Kidney epithelial cell (primary cell): ENCODE results near the gene STAC. TPM values are rescaled to one million over a fixed set of nuclear protein-coding genes. Genes with fewer than 3 reads are reported as not detected.

Experiments used
- DNase-seq: peaks from one replicate; pipeline ENCODE4 v3.0.0-alpha.2; 2010; ENCODE audit warnings: low read depth
- H3K27me3 ChIP-seq: 2 replicates; pipeline ENCODE4 v1.6.0; 2011; ENCODE audit warnings: low read length; ENCODE audit not compliant: control insufficient read depth, insufficient read depth
- H3K36me3 ChIP-seq: 2 replicates; pipeline ENCODE4 v1.5.1; 2011; ENCODE audit warnings: low read length; ENCODE audit not compliant: control insufficient read depth, insufficient read depth
- H3K4me3 ChIP-seq: 2 replicates; pipeline ENCODE4 v1.5.1; 2011; ENCODE audit warnings: low read depth, mild to moderate bottlenecking, control low read depth, low read length
- total RNA-seq: library from RNA; depleted of rRNA; stranded (reverse); fragments of >200 nt; gene quantifications from 2 replicates; pipeline ENCODE4 v1.2.3, GENCODE V29; 2015
- TF ChIP-seq, protein P1 (sequence below): IDR thresholded peaks from 2 replicates; pipeline ENCODE4 v1.5.1; 2011; ENCODE audit warnings: mild to moderate bottlenecking, moderate library complexity, low read length, control low read depth, inconsistent platforms; ENCODE audit not compliant: insufficient read depth, poor library complexity, severe bottlenecking

The STAC gene
- total RNA-seq, 1 donor from 2014 or later, result 15.3 TPM

DNA sequence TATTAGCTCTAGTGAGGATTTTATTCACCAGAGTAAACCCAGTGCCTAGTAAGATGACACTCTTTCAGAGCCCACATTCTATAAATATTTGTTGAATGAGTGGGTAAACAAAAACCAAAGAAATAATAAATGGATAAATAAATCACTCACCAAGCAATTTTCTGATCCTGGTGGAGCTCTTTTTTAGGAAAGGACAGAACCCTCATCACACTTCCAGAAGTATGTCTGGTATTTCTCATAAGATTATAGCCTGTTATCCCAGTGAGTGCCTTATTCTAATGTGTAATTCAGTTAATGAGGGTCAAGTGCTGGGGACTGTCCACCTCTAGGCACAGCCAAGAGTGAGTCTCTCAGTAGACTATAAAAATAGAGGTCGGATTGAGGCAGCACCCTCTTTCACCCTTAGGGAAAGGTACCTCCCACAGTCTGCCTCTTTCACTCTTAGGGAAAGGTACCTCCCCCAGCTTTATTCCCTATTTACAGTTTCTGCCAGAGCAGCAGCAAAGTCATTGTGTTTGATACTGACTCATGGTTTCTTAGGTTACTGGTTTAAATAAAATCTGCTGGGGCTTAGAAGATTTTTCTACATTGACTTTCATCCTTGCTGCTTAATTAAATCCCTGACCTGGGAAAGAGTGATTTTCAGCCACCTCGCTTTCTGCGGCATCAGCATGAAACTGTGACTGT is 145.0 kb downstream of the STAC start:
- Histone ChIP-seq H3K4me3 (no peak overlapping the region), H3K36me3 (no peaks in the 10 kb centered on the region), H3K27me3 (no peaks in the 10 kb centered on the region)
- TF ChIP-seq, protein P1, sequence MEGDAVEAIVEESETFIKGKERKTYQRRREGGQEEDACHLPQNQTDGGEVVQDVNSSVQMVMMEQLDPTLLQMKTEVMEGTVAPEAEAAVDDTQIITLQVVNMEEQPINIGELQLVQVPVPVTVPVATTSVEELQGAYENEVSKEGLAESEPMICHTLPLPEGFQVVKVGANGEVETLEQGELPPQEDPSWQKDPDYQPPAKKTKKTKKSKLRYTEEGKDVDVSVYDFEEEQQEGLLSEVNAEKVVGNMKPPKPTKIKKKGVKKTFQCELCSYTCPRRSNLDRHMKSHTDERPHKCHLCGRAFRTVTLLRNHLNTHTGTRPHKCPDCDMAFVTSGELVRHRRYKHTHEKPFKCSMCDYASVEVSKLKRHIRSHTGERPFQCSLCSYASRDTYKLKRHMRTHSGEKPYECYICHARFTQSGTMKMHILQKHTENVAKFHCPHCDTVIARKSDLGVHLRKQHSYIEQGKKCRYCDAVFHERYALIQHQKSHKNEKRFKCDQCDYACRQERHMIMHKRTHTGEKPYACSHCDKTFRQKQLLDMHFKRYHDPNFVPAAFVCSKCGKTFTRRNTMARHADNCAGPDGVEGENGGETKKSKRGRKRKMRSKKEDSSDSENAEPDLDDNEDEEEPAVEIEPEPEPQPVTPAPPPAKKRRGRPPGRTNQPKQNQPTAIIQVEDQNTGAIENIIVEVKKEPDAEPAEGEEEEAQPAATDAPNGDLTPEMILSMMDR, result no peak
- DNase-seq, result peak; percentile 77

DNA sequence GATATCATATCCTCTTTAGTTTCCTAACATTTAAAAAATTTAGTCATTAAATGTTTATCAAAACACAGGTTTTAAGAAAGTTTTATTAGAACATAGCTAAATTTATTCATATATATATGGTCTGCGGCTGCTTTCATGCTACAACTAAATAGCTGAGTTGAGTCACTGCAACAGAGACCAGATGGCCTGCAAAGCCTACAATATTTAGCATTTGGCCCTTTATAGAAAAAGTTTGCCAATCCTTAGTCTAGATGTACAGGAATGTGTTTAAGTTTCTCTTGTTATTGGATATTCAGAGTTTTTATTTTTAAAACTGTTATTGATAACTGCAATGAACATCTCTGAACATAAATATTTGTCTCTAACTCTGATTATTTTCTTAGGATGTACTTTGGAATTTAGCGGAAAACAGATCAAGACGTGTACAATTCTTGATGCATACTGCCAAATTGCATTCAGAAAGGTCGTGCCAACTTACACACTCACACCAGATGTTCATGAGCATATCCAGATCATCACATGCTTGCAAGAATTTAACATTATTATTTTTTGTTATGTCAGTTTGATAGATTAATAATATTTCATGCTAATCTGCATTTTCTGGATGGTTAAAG is 157.9 kb downstream of the STAC start:
- H3K4me3 ChIP-seq, result no peak overlapping the region
- TF ChIP-seq, protein P1, result no peak
- no peaks in the 10 kb centered on the region for H3K36me3 ChIP-seq
- no peak for DNase-seq
- no peaks in the 10 kb centered on the region for H3K27me3 ChIP-seq

DNA sequence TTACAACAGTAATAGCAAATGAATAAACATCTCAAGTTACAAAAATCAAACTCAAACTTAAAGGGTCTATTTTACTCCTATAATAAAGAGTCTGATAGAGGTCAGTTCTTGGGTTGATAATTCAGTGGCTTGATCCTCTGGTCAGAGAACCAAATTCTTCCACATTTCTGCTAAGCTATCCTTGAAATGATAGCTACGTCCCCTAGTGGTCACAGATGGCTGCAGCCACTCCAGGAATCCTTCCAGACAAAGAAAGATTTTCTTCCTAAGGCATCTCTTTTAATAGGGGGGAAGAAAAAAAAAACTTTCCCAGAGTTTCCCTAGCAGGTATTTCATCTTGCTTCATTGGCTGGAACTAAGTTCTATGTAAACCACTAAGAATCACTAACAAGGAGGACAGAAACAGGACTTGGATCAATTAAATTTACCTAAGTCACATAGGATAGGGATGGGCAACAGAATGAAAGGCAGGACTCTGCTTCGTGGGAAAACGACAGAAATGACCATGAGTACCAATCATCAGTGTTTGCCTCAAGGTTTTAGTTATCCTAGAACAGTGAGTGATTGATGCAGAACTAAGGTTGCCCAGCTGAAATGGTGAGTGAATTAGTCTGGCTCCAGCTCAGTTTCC is 160.7 kb downstream of the STAC start:
- no peak for DNase-seq
- TF ChIP-seq, protein P1, result peak; percentile 96

DNA sequence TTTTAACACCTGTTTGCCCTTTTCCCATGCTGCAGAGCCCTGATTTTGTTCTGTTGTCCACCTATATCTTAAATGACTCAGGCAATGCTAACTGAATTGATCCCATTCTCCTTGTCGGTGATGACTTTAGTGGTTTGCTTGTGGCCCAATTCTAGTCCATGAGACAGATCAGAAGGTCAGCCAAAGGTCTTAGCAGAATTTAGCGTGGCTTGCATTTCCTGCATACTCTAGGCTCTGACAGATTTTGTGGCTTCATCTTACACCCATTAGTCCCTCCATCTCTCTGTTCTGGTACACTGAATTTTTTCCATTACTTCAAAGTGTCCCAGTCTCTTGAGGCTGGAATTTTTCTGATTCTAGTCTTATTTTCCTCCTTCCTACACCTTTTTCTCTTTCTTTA is 161.9 kb downstream of the STAC start:
- H3K27me3 ChIP-seq, result no peaks in the 10 kb centered on the region
- H3K36me3 ChIP-seq, result no peaks in the 10 kb centered on the region
- no peak for DNase-seq
- TF ChIP-seq, protein P1, result no peak
- H3K4me3 ChIP-seq, result no peak overlapping the region

More for the DNA sequence above, 160.7 kb downstream of the STAC start:
- no peaks in the 10 kb centered on the region for H3K27me3 ChIP-seq
- H3K4me3 ChIP-seq, result no peak overlapping the region
- no peaks in the 10 kb centered on the region for H3K36me3 ChIP-seq

DNA sequence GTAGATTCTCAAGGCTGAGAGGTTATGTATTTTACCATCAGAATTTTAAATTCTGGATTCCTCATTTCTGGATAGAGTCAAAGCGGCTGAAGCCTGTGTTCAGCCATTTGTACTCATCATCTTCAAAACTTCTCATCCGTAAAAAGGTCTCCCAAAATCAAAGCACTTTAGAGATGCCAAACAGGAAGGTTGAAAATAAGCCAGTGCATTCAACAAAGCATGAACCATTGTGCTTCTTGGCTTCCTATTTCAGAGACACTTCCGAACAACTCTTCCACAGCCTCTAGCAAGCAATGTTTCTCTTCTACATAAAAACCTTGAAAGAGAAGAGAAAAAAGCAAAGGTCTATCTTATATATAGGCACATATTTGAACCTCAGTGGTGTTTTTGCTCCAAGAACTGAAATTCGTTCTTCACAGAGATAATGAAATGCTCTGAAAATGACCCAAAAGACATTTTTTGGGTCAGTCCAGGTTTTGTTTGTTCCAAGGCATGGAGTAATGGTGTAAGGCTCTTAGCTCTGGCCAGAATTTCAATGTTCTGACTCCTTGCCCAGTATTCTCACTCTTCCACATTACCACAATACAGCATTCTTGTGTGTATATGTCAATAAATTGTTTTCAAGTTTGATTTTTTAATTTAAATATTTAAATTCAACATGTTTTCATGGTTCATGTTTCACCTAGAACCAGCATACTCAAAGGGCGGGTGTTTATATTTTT is 163.1 kb downstream of the STAC start:
- H3K4me3 ChIP-seq, result no peak overlapping the region
- no peaks in the 10 kb centered on the region for H3K36me3 ChIP-seq
- TF ChIP-seq, protein P1, result no peak
- no peaks in the 10 kb centered on the region for H3K27me3 ChIP-seq
- DNase-seq, result no peak
